Retinal pigment epithelial cell (primary cell): ENCODE measurements around the gene ETS1.

Experiments
- DNase-seq: peaks from one replicate; pipeline ENCODE4 v3.0.0-alpha.2; 2010; ENCODE audit warnings: low read depth
- H3K4me3 ChIP-seq: 2 replicates; pipeline ENCODE4 v1.5.1; 2011; ENCODE audit warnings: mild to moderate bottlenecking, low read length, control low read depth, moderate library complexity
- TF ChIP-seq, protein P1 (sequence below): conservative IDR thresholded peaks from 2 replicates; pipeline ENCODE4 v1.5.1; 2011; ENCODE audit warnings: low read depth, low read length, control low read depth, inconsistent platforms

The ETS1 gene

DNA sequence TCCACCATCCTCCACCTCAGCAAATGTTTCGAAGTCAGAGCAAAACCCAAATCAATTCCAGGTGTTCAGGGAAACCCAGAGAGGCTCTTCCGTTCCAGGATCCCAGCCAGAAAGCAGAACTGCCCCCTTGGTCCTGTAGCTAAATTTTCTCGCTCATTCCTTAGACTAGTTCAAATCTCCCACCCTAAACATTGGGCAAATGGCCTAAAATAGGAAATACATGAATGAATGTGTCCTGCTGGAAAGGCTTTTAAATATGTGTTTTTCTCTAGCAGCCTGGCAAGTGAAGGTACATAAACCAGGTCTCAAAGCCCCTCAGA lies 89.6 kb downstream of the ETS1 start:
- no peak for DNase-seq
- TF ChIP-seq, protein P1, sequence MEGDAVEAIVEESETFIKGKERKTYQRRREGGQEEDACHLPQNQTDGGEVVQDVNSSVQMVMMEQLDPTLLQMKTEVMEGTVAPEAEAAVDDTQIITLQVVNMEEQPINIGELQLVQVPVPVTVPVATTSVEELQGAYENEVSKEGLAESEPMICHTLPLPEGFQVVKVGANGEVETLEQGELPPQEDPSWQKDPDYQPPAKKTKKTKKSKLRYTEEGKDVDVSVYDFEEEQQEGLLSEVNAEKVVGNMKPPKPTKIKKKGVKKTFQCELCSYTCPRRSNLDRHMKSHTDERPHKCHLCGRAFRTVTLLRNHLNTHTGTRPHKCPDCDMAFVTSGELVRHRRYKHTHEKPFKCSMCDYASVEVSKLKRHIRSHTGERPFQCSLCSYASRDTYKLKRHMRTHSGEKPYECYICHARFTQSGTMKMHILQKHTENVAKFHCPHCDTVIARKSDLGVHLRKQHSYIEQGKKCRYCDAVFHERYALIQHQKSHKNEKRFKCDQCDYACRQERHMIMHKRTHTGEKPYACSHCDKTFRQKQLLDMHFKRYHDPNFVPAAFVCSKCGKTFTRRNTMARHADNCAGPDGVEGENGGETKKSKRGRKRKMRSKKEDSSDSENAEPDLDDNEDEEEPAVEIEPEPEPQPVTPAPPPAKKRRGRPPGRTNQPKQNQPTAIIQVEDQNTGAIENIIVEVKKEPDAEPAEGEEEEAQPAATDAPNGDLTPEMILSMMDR: no peak
- H3K4me3 ChIP-seq: peak overlapping the region; percentile 32

DNA sequence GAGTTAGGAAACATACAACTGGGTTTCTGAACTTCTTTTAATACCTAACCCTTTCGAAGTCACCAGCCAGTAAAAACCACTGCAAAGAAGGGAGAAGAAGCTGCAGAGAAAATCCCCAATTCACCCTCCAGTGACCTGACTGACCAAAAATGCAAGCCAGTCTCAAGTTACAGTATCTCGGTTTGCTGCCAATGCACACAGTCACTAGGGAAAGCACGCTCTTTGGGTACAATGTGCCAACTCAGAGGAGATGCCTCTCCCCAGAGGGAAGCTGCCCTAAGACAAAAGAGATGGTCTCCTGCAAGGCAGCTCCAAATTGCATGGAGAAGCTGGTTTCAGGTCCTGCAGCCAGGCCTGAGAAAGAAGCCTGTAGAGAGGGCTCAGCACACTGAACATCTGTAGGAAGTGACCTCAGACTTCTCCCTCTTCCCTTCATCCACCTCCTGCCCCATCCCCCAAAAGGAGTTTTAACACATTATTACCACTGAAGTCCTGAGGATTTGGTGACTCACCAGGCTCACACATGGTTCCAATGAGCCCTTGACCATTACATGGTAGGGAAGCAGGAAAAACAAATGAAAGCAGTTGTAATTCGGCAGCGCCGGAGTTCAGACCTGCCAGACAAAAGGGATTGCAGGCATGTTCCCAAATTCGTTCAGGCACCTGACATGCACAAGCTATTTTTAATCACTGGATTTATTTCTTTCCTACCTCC lies 90.1 kb downstream of the ETS1 start:
- TF ChIP-seq, protein P1: no peak
- peak overlapping the region; percentile 32 for H3K4me3 ChIP-seq
- peak; percentile 95 for DNase-seq

DNA sequence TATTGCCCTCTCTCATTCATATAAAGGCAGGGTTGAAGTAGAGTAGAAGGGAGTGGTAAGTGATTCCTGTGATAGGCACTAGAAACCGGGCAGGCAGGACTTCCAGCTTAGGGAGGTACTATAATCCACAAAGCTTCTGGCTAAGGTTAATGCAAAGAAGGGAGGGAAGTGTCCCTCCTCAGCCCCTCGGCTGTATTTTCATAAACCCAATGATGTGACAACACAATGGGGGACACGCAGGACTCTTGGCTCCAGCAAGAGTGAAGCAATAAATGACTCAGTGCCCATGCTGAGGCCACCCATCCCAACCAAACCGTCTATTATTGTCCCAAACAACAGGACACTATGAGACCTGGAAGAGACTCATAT lies 90.7 kb downstream of the ETS1 start:
- TF ChIP-seq, protein P1: no peak
- DNase-seq: no peak
- H3K4me3 ChIP-seq: no peak overlapping the region

DNA sequence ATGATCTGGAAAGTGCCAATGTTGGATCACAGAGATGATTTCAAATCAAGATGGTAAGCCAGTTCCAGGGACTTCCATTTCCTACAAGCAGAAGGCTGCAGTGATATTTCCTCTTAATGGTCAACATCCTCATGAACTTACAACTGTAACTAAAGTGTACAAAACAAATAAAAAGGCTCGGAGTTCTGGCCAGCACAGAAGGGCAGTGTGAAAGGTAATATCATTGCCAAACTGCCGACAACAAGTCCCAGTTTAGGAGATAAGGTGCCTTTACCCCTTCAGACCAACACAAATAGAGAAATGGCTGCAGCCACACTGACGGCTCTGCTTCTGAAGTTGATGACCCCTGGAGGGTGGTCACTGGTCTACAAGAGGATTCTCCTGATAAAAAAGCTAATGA lies 91.1 kb downstream of the ETS1 start:
- no peak for DNase-seq
- TF ChIP-seq, protein P1: no peak
- H3K4me3 ChIP-seq: no peak overlapping the region

DNA sequence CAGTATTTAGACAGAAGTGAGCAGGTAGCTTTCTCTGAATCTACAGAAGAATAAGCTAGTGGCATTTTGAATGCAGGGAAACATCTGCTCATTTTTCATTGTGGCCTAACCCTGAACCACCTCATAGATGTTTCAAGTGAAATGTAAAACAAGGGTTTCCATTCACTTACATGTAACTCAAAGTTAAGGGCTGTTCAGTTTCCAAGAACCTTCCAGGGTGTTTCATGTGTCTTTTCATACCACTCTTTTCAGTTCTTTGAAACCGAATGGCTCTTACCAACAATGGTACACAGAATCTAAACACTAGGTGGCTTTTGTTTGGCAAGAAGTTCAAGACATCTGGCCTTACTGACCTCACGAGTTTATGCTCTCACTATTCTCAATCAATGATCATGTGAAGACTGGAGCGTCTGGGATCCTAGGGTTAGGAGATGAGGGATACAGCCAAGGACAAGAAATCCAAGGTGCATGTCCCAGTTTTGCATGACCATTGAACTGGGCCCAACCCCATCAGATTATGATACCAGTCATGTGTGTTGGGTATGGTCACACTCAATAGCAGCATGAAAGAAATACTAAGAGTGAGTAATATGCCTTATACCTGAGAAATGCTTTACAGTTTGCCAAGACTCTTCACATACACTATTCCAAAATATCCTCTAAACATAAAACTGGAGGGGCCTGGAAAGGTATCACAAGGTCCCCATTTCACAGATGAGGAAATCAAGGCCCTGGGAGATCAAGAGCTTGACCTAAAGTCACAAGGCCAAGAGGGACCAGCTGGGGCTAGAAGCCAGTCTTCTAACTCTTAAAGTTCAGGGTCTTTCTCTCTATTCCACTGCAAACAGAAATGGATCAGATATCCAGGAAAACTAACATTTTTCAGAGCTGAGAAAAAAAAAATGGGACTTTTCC lies 92.7 kb downstream of the ETS1 start:
- TF ChIP-seq, protein P1: no peak
- H3K4me3 ChIP-seq: no peak overlapping the region
- no peak for DNase-seq

DNA sequence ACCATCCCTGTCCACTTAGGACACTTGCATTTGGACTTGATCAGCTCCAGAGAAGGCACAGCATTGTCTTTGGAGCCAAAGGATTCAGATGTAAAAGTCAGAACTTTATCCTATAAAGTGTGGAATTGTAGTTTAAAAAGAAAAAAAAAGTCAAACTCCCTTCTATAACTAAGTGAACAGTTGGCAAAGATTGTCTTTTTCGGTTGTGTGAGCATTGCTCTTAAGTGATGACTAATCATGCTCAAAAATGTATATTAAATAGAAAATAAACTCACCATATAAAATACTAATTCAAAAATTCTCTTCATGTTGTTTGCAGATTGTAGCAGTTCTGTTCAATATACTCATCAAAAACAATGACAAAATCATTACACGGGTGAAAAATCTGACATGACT lies 93.8 kb downstream of the ETS1 start:
- no peak for DNase-seq
- no peak overlapping the region for H3K4me3 ChIP-seq
- TF ChIP-seq, protein P1: no peak

DNA sequence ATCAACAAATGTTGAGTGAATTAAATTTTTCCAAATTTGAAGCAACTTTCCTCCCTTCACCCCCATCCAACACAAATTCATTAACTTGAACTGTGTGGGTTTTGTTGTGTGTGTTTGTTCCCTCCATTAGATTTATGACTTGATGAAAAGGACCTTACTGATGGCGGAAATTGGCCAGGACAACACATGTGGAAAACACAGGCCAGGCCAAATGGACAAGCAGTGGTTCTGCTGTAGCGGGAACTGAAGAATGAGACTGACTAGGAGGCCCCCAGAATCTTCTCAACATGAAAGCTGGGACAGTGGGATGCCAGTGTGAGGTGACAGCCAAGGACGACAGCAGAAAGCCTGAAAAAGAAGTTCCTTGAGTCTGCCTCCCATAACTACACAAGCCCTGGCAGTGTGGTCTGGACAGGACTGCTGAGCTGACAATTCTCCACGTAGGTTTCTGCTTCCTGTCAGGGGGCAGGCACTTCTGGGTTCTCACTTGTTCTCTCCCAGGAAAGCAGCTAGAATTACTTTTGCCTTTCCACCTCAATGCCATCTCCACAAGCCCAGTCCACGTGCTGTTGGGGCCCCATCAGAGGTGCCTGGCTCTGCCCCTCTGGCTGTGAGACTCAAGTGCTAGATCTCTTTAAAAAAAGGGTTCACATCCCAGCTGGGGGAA lies 94.3 kb downstream of the ETS1 start:
- TF ChIP-seq, protein P1: no peak
- no peak overlapping the region for H3K4me3 ChIP-seq
- DNase-seq: no peak
